GF-D8 (cell line): Measurements from ENCODE around the gene ELAVL2.
"Not testable (repeated sequence)": the region's sequence is repeated elsewhere in the genome, so short reads cannot be mapped to it uniquely, and the experiment has no call there.

Source experiments
- DNase-seq: peaks from one replicate; lab custom pipeline; 2025; lab: John Stamatoyannopoulos, UW

The ELAVL2 gene

GRCh38 chr9:23769307-23769935, 56.6 kb downstream of the ELAVL2 start:
- no peak for DNase-seq

GRCh38 chr9:23768861-23769260, 57.2 kb downstream of the ELAVL2 start:
- no peak for DNase-seq

DNA sequence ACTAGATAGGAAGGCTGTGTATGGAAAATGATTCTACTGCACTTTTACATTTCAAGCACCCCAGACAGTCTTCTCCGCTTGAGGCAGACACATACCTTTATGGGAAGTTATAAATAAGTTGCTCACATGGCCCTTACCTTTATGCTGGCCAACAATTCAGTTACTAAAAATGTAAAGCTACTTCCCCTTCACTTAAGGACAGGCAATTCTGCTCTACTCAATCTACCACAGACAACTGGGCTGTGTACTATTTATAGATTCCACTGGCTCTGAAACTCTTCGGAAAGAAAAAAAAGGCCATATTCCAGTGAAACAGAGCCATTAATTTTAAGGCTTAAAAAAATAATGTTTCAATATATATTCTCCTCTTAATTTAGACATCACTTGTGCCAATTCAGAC, 59.4 kb downstream of the ELAVL2 start:
- DNase-seq: no peak

DNA sequence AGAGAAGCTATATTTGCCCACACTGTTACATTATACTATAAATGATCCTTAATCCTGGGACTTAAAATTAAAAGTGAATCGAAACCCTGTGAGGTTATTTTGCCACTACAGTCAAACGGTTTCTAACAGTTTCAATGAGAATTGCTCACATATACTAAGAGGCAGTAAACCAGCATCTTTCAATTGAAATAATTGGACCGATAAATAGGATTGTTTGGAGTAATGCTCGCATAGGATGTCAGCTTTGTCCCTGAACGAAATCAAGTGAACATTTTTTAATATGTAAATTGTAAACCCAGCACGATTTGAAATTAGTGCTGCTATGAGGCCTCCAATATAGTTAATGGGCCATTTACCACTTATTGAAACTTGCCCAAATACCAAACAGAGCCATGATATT, 60.5 kb downstream of the ELAVL2 start:
- no peak for DNase-seq

DNA sequence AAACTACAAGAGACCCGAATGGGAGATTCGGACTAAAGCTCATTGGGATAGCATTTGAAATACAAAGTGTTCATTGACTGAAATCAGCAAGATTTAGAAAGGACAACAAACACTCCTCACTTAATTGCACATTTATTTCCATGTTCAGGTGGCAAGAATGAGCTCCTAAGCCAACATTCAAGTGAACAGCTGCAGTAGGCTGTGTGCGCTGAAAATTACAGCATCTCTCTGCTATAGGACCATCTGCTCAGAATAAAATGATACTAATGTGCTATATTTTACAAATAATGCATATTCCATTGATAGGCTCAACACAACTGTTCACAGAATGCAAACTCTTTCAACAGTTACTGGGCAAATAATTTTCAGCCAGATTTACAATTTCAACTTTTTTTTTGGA, 61.8 kb downstream of the ELAVL2 start:
- DNase-seq: no peak

GRCh38 chr9:23754551-23754950, 71.5 kb downstream of the ELAVL2 start:
- DNase-seq: no peak

DNA sequence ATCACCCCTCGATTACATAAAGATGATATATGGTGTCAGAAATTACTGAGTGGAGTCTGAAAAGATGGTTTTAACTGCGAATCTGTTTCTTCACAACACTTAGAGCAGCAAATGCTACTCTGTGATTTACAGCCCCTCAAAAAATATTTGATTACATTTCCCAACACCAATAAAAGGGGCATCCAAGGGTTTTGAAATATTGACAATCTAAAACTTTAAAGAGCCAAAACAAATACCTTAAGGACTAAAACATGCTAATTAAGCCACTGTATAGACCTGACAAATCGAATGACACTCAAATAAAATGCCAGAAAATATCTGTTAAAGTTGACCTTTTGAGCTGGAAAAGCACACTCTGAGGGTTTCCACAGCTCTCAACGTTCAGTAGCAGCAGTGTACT, 73.2 kb downstream of the ELAVL2 start:
- no peak for DNase-seq

DNA sequence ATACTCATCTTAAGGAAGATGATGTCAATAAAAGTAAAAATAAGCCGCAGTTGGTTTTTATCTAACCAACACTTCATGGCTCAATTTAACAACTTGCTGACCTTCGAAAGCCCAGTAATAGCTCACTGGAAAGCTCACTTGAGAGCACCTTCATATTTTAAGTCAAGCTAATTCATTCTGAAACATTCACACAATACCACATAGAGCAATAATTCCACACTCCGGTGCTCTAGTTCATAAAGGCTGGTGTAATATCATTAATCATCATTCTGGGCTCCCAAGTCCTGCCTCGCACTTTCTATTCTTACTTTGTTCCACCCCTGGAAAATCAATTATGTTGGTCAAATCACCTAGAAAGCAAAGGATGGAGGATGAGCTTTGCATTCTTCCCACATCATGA, 74.4 kb downstream of the ELAVL2 start:
- no peak for DNase-seq

- no peak for DNase-seq
These were observed 75.2 kb downstream of the ELAVL2 start for GRCh38 chr9:23750808-23751207.

DNA sequence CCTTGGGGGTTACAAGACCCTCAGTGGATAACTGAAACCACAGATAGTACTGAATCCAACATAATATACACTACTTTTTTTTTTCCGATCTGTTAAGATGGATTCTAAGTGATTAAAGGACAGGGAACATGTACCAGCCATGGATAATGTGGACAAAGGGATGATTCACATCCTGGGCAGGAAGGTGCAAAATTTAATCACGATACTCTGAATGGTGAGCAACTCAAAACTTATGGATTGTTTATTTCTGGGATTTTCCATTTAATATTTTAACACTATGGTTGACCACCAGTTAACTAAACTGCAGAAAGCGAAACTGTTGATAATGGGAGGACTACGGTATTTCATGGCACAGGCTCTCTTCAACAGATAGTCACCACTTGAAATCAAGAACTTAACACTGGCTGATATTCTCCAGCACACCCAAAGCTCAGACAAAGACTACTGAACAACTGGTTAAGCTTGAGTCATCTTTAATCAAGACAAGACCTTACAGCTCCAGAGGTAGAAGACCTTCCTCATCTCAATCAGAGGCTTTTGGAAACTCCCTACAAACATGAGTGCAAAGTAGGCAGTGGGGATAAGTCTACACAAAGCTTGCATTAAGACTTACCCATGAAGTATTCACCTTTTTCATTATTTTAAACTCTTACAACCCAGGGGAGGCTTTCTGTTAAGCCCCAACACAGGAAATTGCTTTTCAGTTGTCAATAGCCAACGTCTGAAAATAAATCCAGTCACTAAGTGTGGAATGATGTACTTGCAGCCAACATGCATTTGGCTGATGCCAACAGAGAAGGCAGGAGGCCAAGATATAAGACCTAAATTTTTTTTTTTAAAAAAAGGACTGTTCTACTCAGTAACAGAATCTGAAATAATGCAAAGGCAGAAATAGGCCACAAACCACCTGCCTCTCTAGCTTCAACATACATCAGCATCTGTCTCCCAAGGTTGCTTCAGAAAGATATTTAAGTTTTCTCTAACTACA, 78.7 kb downstream of the ELAVL2 start:
- no peak for DNase-seq

DNA sequence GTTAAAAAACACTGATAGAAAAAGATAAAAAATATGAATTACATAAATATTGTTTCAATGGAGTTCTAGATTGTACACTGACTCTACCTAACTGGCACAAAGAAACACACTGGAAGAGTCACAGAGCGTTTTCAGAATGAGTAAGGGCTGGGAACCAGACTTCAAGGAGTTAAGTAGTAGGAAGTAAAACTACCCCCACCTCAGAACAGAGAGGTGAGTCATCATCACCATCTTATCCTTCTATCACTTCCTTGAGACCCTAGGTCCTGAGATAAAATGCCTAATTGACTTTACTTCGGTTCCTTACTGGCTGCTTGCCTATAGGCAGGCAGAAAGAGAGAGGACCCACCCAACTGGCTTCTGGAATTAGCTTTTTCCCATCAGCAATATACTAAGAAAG, 79.7 kb downstream of the ELAVL2 start:
- no peak for DNase-seq

GRCh38 chr9:23743036-23743435, 83.0 kb downstream of the ELAVL2 start:
- no peak for DNase-seq

GRCh38 chr9:23741351-23741750, 84.7 kb downstream of the ELAVL2 start:
- no peak for DNase-seq

DNA sequence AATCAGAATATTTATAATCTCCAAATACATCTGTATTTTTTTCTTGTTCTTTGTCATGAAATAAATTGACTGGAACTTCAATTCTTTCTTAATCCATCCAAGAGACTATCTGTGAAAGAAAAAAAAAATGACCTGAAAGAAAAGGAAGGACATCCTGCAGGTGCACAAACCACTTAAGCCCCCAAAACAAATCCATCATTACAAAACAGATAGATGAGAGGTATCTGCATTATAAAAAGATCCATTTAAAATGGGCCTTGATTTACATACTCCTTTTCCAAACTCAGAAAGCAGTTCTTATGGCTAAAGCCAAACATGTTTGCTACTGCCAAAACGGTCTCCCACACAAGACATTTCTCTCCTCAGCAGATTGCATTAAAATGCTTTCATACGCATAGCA, 85.5 kb downstream of the ELAVL2 start:
- no peak for DNase-seq

GRCh38 chr9:23739753-23740152, 86.3 kb downstream of the ELAVL2 start:
- DNase-seq: no peak

DNA sequence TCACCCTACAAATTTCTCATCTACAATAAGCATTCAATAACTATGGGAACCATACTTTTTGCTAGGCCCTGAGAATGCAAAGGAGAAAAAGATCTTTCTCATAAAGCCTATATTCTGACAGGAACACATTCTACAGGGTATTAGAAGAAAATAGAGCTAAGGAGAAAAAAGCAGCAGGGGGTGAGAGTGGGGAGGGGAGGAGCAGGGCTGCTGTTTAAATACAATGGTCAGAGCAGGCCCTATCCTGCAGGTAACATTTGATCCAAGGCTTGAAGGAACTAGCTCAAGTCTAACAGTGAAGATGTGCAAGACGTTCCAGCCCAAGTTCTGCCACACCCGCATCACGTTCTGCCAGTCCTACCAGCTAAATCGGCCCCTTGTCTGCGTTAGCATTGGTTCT, 89.7 kb downstream of the ELAVL2 start:
- DNase-seq: no peak

DNA sequence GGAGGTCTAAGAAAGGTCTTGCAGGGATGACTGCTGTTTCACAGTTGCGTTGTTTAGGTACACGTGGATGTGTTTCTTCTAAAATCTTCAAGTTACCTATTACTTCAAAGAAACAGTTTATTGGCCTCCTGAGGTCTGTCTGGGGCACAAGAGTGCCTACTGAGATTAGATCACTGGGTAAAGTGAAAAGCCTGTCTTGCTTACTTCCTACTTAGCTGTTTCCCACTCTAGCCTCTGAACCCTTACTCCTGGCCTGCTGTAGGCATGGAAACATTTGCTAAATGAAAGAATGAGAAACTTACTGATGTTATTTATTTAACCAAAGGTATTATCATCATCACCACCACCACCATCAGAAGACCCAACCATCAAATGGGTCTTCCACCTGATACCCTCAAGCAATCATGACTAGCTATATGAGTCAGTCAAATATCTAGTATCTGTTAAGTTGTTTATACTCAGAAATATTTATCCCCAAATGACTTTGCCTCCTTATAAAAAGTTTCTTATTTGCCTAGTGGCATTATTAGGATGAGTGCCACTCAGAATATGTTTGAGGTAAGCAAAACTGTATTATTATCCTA, 92.5 kb downstream of the ELAVL2 start:
- DNase-seq: no peak

DNA sequence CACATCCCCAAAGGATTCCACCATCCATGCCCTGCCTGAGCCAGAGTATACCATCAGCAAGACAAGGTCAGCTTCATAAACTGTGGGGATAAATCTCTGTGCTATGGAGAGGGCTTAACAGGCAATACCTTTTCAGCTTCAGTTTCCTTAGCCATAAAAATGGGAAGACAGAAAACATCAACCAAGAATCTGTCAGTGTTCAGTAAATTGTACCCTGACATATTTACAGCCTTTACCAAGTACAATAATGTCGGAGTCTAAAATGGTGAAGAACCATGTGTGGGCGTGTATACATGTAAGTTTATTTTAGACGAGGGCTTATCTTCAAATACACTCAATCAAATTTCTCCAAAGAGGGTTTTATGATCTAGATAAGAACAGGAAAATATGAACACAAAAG, 94.7 kb downstream of the ELAVL2 start:
- DNase-seq: no peak

DNA sequence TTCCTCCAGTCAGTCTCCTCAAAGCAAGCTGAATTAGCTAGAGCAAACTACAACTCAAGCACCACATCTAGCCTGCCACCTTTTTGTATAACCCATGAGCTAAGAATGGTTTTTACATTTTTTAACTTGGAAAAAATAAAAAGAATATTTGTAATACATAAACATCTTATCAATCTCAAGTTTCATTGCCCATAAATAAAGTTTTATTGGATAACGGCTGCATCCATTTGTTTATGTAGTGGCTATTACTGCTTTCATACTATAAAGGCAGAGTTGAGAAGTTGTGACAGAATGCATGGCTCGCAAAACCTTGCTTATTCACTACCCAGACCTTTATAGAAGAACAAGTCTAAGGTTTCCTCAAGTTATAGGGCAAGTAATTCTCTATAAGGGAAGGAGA, 95.7 kb downstream of the ELAVL2 start:
- no peak for DNase-seq

GRCh38 chr9:23728736-23729135, 97.3 kb downstream of the ELAVL2 start:
- no peak for DNase-seq

- no peak for DNase-seq
These were observed 100.6 kb downstream of the ELAVL2 start for GRCh38 chr9:23725279-23725946.

DNA sequence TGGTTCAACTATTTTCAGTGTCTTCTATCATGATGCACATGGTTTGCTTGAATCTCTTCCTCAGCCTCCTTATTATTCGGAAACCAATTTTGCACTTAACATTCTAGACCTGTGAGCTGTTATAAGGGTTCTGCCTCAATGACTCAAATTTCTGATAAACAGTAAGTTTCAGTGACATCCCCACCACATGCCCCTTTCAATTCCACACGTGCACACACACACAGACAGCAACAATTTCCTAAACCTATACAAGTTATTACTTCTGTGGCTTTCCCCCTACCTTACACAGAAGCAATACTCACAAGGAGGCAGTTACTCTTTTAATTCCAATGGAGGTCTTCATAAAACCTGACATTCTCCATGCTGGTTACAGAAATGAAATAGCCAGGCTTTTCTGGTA, 102.4 kb downstream of the ELAVL2 start:
- DNase-seq: no peak

- DNase-seq: not testable (repeated sequence)
These were observed 103.0 kb downstream of the ELAVL2 start for GRCh38 chr9:23723048-23723447.
